Measurements from ENCODE around the gene RNFT2. TPM values are rescaled to one million over a fixed set of nuclear protein-coding genes. Genes with fewer than 3 reads are reported as not detected.

The RNFT2 gene
- polyA plus RNA-seq, 4 donors: 0.45 to 2.4 (median 1.0) TPM

GRCh38 chr12:116855744-116856470, 117.8 kb downstream of the RNFT2 start:
- WGBS, 3 donors: 73 to 87% (median 75%) methylated on average over 16 of the region's 16 CpGs
- H3K36me3 ChIP-seq (ENCODE audit: control insufficient read depth in 3 of 3, insufficient read depth in 2 of 3, low read depth in 1 of 3, low read length in 3 of 3): no peaks in the 10 kb centered on the region
- DNase-seq (no peak), FAIRE-seq (no peak)
- H3K4me3 ChIP-seq (ENCODE audit: low read depth in 1 of 3, low read length in 3 of 3): no peak overlapping the region
- H3K9me3 ChIP-seq (ENCODE audit: control insufficient read depth in 2 of 2, insufficient read depth in 1 of 2, low read depth in 1 of 2, low read length in 1 of 2): no peaks in the 10 kb centered on the region
- no peak overlapping the region for H3K27ac ChIP-seq (ENCODE audit: low read depth in 1 of 3, low read length in 2 of 3)
- peaks cover 0 to 13% (median 0%) of the 10 kb centered on the region in 3 donors for H3K27me3 ChIP-seq (ENCODE audit: control insufficient read depth in 3 of 3, insufficient read depth in 3 of 3, low read length in 3 of 3)
- H3K4me1 ChIP-seq (ENCODE audit: control insufficient read depth in 3 of 3, insufficient read depth in 2 of 3, low read depth in 1 of 3, low read length in 2 of 3): no peaks in the 10 kb centered on the region

- DNase-seq (peak in 1 of 2 donors; percentile 47), FAIRE-seq (no peak)
- peaks cover 0 to 13% (median 0%) of the 10 kb centered on the region in 3 donors for H3K27me3 ChIP-seq (ENCODE audit: control insufficient read depth in 3 of 3, insufficient read depth in 3 of 3, low read length in 3 of 3)
- no peak overlapping the region for H3K27ac ChIP-seq (ENCODE audit: low read depth in 1 of 3, low read length in 2 of 3)
- H3K36me3 ChIP-seq (ENCODE audit: control insufficient read depth in 3 of 3, insufficient read depth in 2 of 3, low read depth in 1 of 3, low read length in 3 of 3): no peaks in the 10 kb centered on the region
- WGBS, 3 donors: 50 to 65% (median 56%) methylated on average over 11 of the region's 11 CpGs
- no peaks in the 10 kb centered on the region for H3K9me3 ChIP-seq (ENCODE audit: control insufficient read depth in 2 of 2, insufficient read depth in 1 of 2, low read depth in 1 of 2, low read length in 1 of 2)
- no peaks in the 10 kb centered on the region for H3K4me1 ChIP-seq (ENCODE audit: control insufficient read depth in 3 of 3, insufficient read depth in 2 of 3, low read depth in 1 of 3, low read length in 2 of 3)
- no peak overlapping the region for H3K4me3 ChIP-seq (ENCODE audit: low read depth in 1 of 3, low read length in 3 of 3)
Observed at GRCh38 chr12:116856729-116857128, 118.6 kb downstream of the RNFT2 start.

- H3K27ac ChIP-seq (ENCODE audit: low read depth in 1 of 3, low read length in 2 of 3): no peak overlapping the region
- FAIRE-seq: no peak
- WGBS, 3 donors: 37 to 41% (median 37%) methylated on average over 5 of the region's 5 CpGs
- DNase-seq: no peak
- H3K4me1 ChIP-seq (ENCODE audit: control insufficient read depth in 3 of 3, insufficient read depth in 2 of 3, low read depth in 1 of 3, low read length in 2 of 3): no peaks in the 10 kb centered on the region
- peaks cover 0 to 13% (median 0%) of the 10 kb centered on the region in 3 donors for H3K27me3 ChIP-seq (ENCODE audit: control insufficient read depth in 3 of 3, insufficient read depth in 3 of 3, low read length in 3 of 3)
- no peaks in the 10 kb centered on the region for H3K36me3 ChIP-seq (ENCODE audit: control insufficient read depth in 3 of 3, insufficient read depth in 2 of 3, low read depth in 1 of 3, low read length in 3 of 3)
- H3K4me3 ChIP-seq (ENCODE audit: low read depth in 1 of 3, low read length in 3 of 3): no peak overlapping the region
- H3K9me3 ChIP-seq (ENCODE audit: control insufficient read depth in 2 of 2, insufficient read depth in 1 of 2, low read depth in 1 of 2, low read length in 1 of 2): no peaks in the 10 kb centered on the region
Observed at GRCh38 chr12:116859079-116859478, 121.0 kb downstream of the RNFT2 start.

GRCh38 chr12:116860263-116860662, 122.1 kb downstream of the RNFT2 start:
- H3K4me1 ChIP-seq (ENCODE audit: control insufficient read depth in 3 of 3, insufficient read depth in 2 of 3, low read depth in 1 of 3, low read length in 2 of 3): no peaks in the 10 kb centered on the region
- DNase-seq (no peak), FAIRE-seq (no peak)
- no peak overlapping the region for H3K4me3 ChIP-seq (ENCODE audit: low read depth in 1 of 3, low read length in 3 of 3)
- H3K27me3 ChIP-seq (ENCODE audit: control insufficient read depth in 3 of 3, insufficient read depth in 3 of 3, low read length in 3 of 3): peaks cover 0 to 13% (median 0%) of the 10 kb centered on the region in 3 donors
- 59 to 66% (median 60%) methylated on average over 3 of the region's 3 CpGs for WGBS, 3 donors
- no peak overlapping the region for H3K27ac ChIP-seq (ENCODE audit: low read depth in 1 of 3, low read length in 2 of 3)
- H3K9me3 ChIP-seq (ENCODE audit: control insufficient read depth in 2 of 2, insufficient read depth in 1 of 2, low read depth in 1 of 2, low read length in 1 of 2): no peaks in the 10 kb centered on the region
- no peaks in the 10 kb centered on the region for H3K36me3 ChIP-seq (ENCODE audit: control insufficient read depth in 3 of 3, insufficient read depth in 2 of 3, low read depth in 1 of 3, low read length in 3 of 3)

- no peaks in the 10 kb centered on the region for H3K4me1 ChIP-seq (ENCODE audit: control insufficient read depth in 3 of 3, insufficient read depth in 2 of 3, low read depth in 1 of 3, low read length in 2 of 3)
- no peak overlapping the region for H3K4me3 ChIP-seq (ENCODE audit: low read depth in 1 of 3, low read length in 3 of 3)
- H3K9me3 ChIP-seq (ENCODE audit: control insufficient read depth in 2 of 2, insufficient read depth in 1 of 2, low read depth in 1 of 2, low read length in 1 of 2): no peaks in the 10 kb centered on the region
- H3K27me3 ChIP-seq (ENCODE audit: control insufficient read depth in 3 of 3, insufficient read depth in 3 of 3, low read length in 3 of 3): peaks cover 0 to 14% (median 0%) of the 10 kb centered on the region in 3 donors
- DNase-seq (peak in 1 of 2 donors; percentile 36), FAIRE-seq (no peak)
- WGBS, 3 donors: 27 to 60% (median 41%) methylated on average over 12 of the region's 12 CpGs
- H3K27ac ChIP-seq (ENCODE audit: low read depth in 1 of 3, low read length in 2 of 3): no peak overlapping the region
- no peaks in the 10 kb centered on the region for H3K36me3 ChIP-seq (ENCODE audit: control insufficient read depth in 3 of 3, insufficient read depth in 2 of 3, low read depth in 1 of 3, low read length in 3 of 3)
Observed at GRCh38 chr12:116861320-116861719, 123.2 kb downstream of the RNFT2 start.

- DNase-seq (no peak), FAIRE-seq (no peak)
- Histone ChIP-seq H3K9me3 (ENCODE audit: control insufficient read depth in 2 of 2, insufficient read depth in 1 of 2, low read depth in 1 of 2, low read length in 1 of 2) (no peaks in the 10 kb centered on the region), H3K36me3 (ENCODE audit: control insufficient read depth in 3 of 3, insufficient read depth in 2 of 3, low read depth in 1 of 3, low read length in 3 of 3) (no peaks in the 10 kb centered on the region), H3K27me3 (ENCODE audit: control insufficient read depth in 3 of 3, insufficient read depth in 3 of 3, low read length in 3 of 3) (peaks cover 0 to 15% (median 0%) of the 10 kb centered on the region in 3 donors), H3K4me3 (ENCODE audit: low read depth in 1 of 3, low read length in 3 of 3) (no peak overlapping the region), H3K27ac (ENCODE audit: low read depth in 1 of 3, low read length in 2 of 3) (no peak overlapping the region), H3K4me1 (ENCODE audit: control insufficient read depth in 3 of 3, insufficient read depth in 2 of 3, low read depth in 1 of 3, low read length in 2 of 3) (no peaks in the 10 kb centered on the region)
- 89 to 94% (median 92%) methylated on average over 4 of the region's 4 CpGs for WGBS, 3 donors
Observed at GRCh38 chr12:116862167-116862566, 124.1 kb downstream of the RNFT2 start.

- no peak overlapping the region for H3K27ac ChIP-seq (ENCODE audit: low read depth in 1 of 3, low read length in 2 of 3)
- no peak for FAIRE-seq
- H3K4me3 ChIP-seq (ENCODE audit: low read depth in 1 of 3, low read length in 3 of 3): no peak overlapping the region
- DNase-seq: peak; percentile 42 to 46
- peaks cover 0 to 12% (median 0%) of the 10 kb centered on the region in 3 donors for H3K27me3 ChIP-seq (ENCODE audit: control insufficient read depth in 3 of 3, insufficient read depth in 3 of 3, low read length in 3 of 3)
- 34 to 44% (median 43%) methylated on average over 6 of the region's 6 CpGs for WGBS, 3 donors
- no peaks in the 10 kb centered on the region for H3K36me3 ChIP-seq (ENCODE audit: control insufficient read depth in 3 of 3, insufficient read depth in 2 of 3, low read depth in 1 of 3, low read length in 3 of 3)
- no peaks in the 10 kb centered on the region for H3K9me3 ChIP-seq (ENCODE audit: control insufficient read depth in 2 of 2, insufficient read depth in 1 of 2, low read depth in 1 of 2, low read length in 1 of 2)
- H3K4me1 ChIP-seq (ENCODE audit: control insufficient read depth in 3 of 3, insufficient read depth in 2 of 3, low read depth in 1 of 3, low read length in 2 of 3): no peaks in the 10 kb centered on the region
Observed at GRCh38 chr12:116863275-116863767, 125.2 kb downstream of the RNFT2 start.

GRCh38 chr12:116864371-116865160, 126.5 kb downstream of the RNFT2 start:
- FAIRE-seq: no peak
- H3K27ac ChIP-seq (ENCODE audit: low read depth in 1 of 3, low read length in 2 of 3): no peak overlapping the region
- peaks cover 0 to 2% (median 0%) of the 10 kb centered on the region in 3 donors for H3K27me3 ChIP-seq (ENCODE audit: control insufficient read depth in 3 of 3, insufficient read depth in 3 of 3, low read length in 3 of 3)
- no peak overlapping the region for H3K4me3 ChIP-seq (ENCODE audit: low read depth in 1 of 3, low read length in 3 of 3)
- H3K4me1 ChIP-seq (ENCODE audit: control insufficient read depth in 3 of 3, insufficient read depth in 2 of 3, low read depth in 1 of 3, low read length in 2 of 3): no peaks in the 10 kb centered on the region
- no peak for DNase-seq
- WGBS, 3 donors: 62 to 71% (median 65%) methylated on average over 13 of the region's 13 CpGs
- no peaks in the 10 kb centered on the region for H3K9me3 ChIP-seq (ENCODE audit: control insufficient read depth in 2 of 2, insufficient read depth in 1 of 2, low read depth in 1 of 2, low read length in 1 of 2)
- no peaks in the 10 kb centered on the region for H3K36me3 ChIP-seq (ENCODE audit: control insufficient read depth in 3 of 3, insufficient read depth in 2 of 3, low read depth in 1 of 3, low read length in 3 of 3)
